ENCODE measurements around the gene ABCA4.

GRCh38 chr1:93955765-93956164 lies 165.2 kb downstream of the ABCA4 start:
- TF ChIP-seq ISL1 (CRISPR knock-in tag; IDR thresholded peaks at IDR 0.05) (no peak), GLIS3 (CRISPR knock-in tag; IDR thresholded peaks at IDR 0.05) (no peak)

Data from SK-N-SH treated with all-trans-retinoic acid at 6 μM for 48 hours (cell line).